Measurements from ENCODE around the gene BTBD19.
"Not testable (repeated sequence)": the region's sequence is repeated elsewhere in the genome, so short reads cannot be mapped to it uniquely, and the experiment has no call there.

BTBD19 gene

DNA sequence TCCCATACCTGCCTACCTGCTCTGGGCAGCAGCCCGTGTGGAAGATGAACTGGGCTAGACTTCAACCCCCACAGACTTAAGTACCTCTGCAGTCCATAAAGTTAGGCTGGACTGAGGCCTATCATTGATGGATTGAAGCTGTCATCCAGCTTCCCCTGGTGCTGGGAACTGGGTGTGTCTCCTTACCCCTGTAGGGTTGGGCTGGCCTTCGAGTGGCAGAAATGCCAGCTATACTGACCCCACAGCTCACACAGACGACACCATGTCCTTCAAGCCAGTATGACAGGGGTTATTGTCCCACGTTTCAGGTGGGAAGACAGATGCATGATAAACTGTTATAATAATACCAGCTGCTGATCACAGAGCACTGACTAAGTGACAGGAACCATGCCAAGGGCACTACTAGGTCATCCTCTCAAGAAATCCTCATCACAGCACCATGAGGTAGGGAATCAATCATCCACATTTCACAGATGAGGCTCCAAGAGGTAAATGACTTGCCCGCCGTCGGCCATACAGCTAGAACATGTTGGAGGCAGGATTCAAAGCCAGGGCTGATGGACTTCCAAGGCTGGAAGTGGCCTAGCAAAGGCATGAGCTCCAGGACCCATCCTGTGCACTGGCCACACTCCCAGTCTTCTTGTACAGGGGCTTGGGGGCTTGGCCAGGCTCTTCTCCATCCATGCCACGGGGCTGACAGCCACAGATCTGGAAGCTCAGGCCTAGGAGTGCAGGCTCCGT, 20.0 kb upstream of the BTBD19 start, which contains the start of gene BEST4:
BEST4 (minus strand) TSS at position 51 of the 741 bp plus-strand sequence. CDS start 465 bp downstream, outside the sequence.
- DNase-seq (ENCODE audit: low spot score), result no peak

DNA sequence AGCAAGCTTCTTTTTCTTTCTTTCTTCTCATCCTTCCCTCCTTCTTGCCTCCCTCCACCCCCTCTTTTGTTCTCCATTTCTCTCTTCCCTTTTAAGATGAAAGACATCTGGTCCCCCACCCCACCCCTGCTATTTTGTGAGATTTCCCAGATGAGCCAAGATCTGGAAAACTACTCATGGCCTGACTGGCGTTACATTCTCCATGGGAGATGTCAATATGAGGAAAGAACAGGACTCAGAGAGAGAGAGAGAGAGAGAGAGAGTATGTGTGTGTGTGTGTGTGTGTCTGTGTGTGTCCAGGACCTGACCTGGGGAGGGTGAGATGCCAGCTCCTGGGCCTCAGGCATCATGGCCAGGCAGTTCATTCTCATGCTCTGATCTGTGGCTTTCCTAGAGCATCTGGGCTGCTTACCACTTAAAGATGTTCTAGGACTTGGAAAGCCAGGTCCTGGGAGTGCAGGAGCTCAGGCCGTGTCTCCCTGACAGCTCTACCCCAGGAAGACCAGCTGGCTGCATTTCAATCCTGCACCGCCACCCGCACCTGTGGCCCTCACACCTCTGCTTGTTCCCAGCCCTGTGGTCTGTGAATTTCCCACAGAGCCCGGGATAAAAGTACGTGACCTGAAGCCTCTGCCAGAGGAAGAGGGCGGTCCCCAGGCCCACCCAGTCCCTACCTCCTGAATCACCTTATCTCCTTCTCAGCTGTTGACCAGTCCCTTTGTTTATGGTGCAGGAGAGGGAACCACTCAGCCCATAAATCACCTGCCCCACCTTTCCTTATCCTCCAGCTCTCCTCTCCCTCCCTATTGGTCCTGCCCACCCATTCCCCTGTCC, 17.1 kb upstream of the BTBD19 start:
- DNase-seq (ENCODE audit: low spot score), result no peak

DNA sequence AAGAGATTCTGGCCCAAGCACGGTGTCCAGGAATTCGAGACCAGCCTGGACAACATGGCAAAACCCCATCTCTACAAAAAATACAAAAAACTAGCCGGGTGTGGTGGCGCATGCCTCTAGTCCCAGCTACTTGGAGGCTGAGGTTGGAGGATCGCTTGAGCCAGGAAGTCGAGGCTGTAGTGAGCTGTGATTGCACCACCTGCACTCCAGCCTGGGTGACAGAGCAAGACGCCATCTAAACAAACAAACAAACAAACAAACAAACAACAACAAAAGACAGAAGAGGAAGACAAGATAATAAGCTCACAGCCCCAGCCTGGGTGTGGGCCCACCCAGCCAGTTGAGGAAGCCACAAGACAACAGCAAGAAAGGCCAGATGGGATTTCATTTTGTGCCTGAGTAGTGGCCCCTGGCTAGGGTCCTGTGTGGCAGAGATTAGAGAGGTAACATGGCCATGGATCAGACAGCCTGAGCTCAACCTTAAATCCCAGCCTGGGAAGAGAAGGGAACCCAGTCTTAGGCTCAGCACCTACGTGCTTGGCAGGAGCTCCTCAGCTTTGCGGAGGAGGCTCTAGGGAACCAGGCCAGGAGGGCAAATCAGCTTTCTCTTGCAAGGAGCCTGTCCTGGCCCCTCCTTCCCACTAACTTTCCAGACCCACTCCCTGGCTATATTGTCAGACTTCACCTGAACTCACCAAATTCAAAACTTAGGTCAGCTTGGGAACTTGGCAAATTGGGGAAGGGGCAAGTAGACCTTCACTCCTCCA, 15.4 kb upstream of the BTBD19 start:
- DNase-seq (ENCODE audit: low spot score), result no peak

- not testable (repeated sequence) for DNase-seq (ENCODE audit: low spot score)
These were observed 10.4 kb upstream of the BTBD19 start for GRCh38 chr1:44797886-44798285.

DNA sequence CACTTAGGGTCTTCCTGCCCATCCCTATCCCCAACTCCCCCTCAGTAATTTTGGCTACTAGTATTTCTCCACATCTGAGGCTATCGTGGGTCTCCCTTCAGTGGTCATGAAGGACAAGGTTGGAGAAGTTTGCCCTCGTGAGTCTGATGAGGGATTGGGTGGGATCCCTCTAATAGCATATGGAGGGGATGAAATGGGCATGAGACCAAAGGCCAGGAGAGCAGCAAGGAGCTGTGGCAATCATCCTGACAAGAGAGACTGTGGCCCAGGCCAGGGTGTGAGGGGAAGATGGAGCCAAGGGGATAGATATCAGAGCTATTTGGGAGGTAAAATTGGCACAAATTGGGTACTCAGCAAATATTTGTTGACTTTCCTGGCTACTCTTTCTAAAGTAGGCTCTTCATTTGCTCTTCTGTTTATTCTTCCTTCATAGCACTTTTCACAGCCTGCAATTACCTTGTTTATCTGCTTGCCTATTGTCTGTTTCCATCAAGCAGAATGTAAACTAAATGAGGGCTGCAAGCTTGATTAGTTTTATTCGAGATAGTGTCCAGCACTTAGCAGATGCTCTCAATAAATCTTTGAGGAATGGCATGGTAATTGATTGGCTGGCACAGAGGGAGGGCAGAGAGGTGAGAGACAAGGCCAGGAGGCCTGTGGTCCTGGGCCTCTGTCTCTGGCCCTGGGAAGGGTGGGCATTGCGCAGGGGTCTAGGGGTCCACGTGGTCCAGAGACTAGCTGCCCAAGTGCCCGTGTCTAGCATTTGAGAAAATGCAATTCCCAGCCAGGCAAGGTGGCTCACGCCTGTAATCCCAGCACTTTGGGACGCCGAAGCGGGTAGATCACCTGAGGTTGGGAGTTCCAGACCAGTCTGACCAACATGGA, 9.6 kb upstream of the BTBD19 start:
- DNase-seq (ENCODE audit: low spot score), result no peak

DNA sequence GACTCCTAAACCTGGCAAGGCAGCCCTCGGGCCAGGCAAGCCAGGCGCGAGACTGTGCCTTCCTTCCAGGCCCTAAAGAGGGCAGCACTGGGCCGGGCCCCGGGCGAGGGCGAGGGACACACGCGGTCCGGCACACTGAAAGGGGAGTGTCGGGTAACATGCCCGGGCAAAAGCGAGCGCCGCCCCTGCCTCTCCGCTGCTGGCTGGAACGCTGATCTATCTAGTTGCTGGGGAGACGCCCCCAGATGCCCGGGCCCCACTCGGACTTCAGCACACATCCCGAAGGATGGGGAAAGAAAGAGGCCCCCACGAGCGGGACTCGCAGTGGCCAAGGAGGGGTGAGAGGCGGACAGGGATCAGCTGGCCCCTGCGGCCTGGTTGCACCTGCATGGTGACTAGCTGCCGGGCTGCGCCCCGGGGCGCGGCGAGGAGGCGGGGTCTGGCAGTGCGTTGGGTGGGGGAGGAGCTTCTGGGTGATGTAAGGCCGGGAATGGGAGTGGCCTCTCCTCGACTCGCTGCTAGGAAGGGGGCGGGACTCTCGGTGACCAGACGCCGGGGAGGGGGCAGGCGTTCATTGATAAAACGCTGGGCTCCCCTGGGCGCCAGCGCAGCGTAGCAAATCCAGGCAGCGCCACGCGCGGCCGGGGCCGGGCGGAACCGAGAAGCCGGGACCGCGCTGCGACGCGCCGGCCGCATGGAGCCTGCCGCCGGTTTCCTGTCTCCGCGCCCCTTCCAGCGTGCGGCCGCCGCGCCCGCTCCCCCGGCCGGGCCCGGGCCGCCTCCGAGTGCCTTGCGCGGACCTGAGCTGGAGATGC, 8.3 kb upstream of the BTBD19 start, which contains the start of gene PLK3:
PLK3 (plus strand) TSS at position 608 of the 815 bp plus-strand sequence; CDS start at position 695, 87 bp downstream.
- DNase-seq (ENCODE audit: low spot score), result peak; percentile 98

DNA sequence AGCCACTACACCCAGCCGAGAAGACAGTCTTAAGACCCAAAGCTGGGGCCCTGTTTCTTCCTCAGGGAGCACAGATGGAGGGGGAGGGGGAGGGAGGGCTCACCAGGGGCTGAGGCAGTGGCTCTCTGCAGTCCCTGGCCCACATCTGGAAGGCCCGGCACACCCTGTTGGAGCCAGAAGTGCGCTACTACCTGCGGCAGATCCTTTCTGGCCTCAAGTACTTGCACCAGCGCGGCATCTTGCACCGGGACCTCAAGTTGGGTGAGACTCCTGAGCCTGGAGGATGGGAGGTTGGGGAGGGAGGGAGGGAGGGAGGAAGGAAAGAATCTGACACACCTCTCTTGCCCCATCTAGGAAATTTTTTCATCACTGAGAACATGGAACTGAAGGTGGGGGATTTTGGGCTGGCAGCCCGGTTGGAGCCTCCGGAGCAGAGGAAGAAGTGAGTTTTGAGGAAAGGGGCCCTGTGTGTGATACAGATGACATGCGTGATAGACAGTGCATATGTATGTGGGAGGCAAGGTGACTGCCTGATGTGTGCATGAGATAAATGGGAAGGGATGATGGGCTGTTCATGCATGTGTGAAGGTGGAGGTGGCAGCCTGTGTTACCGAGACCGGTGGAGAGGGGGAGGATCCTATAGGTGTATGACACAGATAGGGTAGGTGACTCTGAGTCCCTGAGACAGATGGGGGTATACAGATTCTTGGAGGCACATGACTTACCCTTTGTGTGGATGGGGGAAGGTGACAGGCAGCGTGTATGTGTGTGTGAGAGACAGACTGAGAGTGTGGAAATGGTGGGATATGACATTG, 6.6 kb upstream of the BTBD19 start:
- no peak for DNase-seq (ENCODE audit: low spot score)

DNA sequence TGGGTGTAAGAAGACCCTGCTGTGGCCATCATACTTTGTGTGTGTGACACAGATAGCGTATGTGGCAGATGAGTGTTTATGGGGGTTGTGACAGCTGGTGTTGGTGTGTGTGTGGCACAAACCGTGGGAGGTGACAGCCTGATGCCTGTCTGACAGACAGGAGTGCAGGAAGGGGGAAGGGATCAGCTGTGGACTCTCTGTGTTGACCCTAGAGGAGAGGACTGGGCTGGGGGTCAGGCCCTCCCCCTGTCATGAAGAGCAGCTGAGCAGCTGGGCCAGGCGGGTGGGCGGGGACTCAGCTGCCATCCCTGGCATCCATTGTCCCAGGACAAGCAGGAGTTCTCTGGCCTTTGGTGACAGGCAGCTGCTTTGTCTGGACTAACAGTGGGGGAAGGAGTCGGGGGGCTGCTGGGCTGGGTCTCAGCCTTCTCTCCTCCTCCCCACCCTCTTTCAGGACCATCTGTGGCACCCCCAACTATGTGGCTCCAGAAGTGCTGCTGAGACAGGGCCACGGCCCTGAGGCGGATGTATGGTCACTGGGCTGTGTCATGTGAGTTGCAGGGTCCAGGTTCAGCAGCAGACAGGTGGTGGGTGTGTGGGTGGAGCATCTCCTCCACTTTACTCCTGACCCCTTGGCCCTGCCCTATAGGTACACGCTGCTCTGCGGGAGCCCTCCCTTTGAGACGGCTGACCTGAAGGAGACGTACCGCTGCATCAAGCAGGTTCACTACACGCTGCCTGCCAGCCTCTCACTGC, 5.8 kb upstream of the BTBD19 start:
- DNase-seq (ENCODE audit: low spot score), result no peak

DNA sequence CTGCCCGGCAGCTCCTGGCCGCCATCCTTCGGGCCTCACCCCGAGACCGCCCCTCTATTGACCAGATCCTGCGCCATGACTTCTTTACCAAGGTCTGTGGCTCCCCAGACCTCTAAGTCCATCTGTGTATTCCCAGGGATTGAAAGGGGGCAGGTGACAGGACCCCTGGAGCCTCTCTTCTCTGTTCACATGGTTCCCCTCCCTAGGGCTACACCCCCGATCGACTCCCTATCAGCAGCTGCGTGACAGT, 5.3 kb upstream of the BTBD19 start:
- DNase-seq (ENCODE audit: low spot score), result no peak

- no peak for DNase-seq (ENCODE audit: low spot score)
These were observed 4.8 kb upstream of the BTBD19 start for GRCh38 chr1:44803312-44804095.

DNA sequence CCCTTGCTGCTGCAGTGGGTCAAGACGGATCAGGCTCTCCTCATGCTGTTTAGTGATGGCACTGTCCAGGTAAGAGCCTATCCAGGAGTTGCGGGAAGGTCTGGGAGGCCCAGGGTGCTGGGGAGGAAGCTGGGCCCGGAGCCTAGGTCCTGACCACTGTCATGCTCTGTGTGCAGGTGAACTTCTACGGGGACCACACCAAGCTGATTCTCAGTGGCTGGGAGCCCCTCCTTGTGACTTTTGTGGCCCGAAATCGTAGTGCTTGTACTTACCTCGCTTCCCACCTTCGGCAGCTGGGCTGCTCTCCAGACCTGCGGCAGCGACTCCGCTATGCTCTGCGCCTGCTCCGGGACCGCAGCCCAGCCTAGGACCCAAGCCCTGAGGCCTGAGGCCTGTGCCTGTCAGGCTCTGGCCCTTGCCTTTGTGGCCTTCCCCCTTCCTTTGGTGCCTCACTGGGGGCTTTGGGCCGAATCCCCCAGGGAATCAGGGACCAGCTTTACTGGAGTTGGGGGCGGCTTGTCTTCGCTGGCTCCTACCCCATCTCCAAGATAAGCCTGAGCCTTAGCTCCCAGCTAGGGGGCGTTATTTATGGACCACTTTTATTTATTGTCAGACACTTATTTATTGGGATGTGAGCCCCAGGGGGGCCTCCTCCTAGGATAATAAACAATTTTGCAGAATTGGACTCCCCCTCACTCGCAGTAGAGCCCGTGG, 2.9 kb upstream of the BTBD19 start:
- DNase-seq (ENCODE audit: low spot score), result no peak

DNA sequence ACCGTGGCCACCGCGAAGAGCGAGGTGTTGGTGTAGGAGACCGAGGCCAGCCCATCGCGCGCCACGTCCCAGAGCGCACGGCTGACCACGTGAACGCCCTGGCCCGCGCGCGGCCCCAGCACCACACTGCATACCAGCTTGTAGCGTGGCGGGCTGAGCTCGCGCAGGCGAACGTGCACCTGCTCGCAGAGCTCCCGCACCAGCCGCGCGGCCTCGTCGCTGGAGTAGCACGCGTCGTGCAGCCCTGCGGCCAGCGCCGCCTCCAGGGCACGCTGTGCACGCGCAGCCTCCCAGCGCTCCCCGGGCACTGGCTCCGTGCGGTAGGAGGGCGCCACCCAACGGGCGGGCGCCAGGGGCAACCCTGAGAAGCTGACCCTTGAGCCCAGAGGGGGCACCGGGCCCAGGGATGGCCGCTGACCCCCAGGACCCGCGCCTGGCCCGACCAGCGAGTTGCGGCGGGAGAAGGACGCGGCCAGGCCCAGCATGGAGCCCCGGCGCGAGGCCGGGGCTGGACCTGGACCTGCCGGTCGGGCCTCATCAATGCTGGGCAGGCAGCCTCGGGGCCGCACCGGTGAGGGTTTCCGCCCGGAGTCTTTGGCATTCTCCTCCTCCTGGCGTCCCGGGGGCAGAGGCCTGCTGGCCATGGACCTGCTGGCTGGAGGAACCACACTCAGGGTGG, 2.2 kb upstream of the BTBD19 start:
- no peak for DNase-seq (ENCODE audit: low spot score)

DNA sequence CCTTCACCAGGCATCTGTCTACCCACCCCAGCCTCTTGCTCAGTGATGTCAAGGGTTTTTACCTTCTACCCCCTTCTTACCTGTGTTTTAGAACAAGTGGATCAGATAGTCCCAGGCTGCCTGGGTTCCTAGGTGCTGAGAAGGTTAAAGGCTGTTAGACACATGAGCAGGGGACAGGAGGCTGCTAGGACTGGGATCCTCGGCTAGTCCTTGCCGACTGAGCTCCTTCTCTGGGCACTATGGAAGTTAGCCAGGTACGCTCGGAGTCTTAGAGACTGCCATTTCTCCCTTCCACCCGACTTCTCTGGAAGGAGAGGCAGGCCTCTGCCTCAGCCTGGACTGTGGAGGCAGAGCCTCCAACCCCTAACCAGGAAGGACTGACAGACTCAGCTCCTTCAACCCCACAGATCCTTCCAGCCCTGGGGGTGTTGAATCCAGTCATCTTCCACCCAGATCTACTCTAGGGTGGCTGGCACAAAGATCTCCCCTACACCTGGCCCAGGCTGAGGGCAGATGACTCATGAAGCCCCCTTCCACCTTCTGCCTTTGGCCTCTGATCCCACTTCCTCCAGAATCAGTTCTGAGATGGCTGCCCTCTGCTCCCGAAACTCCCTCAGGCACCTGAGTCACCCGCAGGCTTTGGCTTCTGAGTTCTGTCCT, 1.5 kb upstream of the BTBD19 start, which contains the start of gene DYNLT4:
DYNLT4 (minus strand) TSS at position 648 of the 660 bp plus-strand sequence. CDS start 683 bp downstream, outside the sequence.
- DNase-seq (ENCODE audit: low spot score), result no peak

- peak; percentile 96 for DNase-seq (ENCODE audit: low spot score)
These were observed 810 bp upstream of the BTBD19 start for GRCh38 chr1:44807364-44808062.
